GM21529 (cell line): ENCODE results near the gene MOCS3.
"Not testable (repeated sequence)": the region's sequence is repeated elsewhere in the genome, so short reads cannot be mapped to it uniquely, and the experiment has no call there.

Experiments
- ATAC-seq: cut with Tn5 transposase; IDR thresholded peaks from one replicate; pipeline ENCODE4 v1.9.1; 2021; ENCODE audit not compliant: unreplicated experiment

Gene MOCS3

GRCh38 chr20:50932016-50932485, 26.6 kb upstream of the MOCS3 start:
- no peak for ATAC-seq

- no peak for ATAC-seq
Measured at GRCh38 chr20:50932691-50933280, 25.8 kb upstream of the MOCS3 start.

- no peak for ATAC-seq
Measured at GRCh38 chr20:50933589-50933988, 25.0 kb upstream of the MOCS3 start.

GRCh38 chr20:50943069-50943468, 15.5 kb upstream of the MOCS3 start:
- ATAC-seq, result no peak

GRCh38 chr20:50948132-50948785, 10.4 kb upstream of the MOCS3 start:
- no peak for ATAC-seq

- ATAC-seq, result no peak
Measured at GRCh38 chr20:50953196-50953595, 5.4 kb upstream of the MOCS3 start.

GRCh38 chr20:50953821-50954220, 4.8 kb upstream of the MOCS3 start:
- ATAC-seq, result no peak

GRCh38 chr20:50957276-50957675, 1.3 kb upstream of the MOCS3 start:
- ATAC-seq, result no peak

GRCh38 chr20:50957798-50958614, 612 bp upstream of the MOCS3 start, which contains the start of gene DPM1:
TSS of gene DPM1 (minus strand) at chr20:50958532. CDS start at chr20:50958523, 9 bp downstream.
- peak; percentile 80 for ATAC-seq

- no peak for ATAC-seq
Measured at GRCh38 chr20:50959543-50960126, 1.0 kb downstream of the MOCS3 start.

- no peak for ATAC-seq
Measured at GRCh38 chr20:50967586-50967985, 9.0 kb downstream of the MOCS3 start.

- no peak for ATAC-seq
Measured at GRCh38 chr20:50968289-50968688, 9.7 kb downstream of the MOCS3 start.

- no peak for ATAC-seq
Measured at GRCh38 chr20:50969435-50969834, 10.8 kb downstream of the MOCS3 start.

GRCh38 chr20:50969912-50970311, 11.3 kb downstream of the MOCS3 start:
- ATAC-seq, result no peak

GRCh38 chr20:50975701-50976330, 17.2 kb downstream of the MOCS3 start:
- ATAC-seq, result no peak

GRCh38 chr20:50977066-50978021, 18.7 kb downstream of the MOCS3 start:
- no peak for ATAC-seq

GRCh38 chr20:50978533-50978932, 19.9 kb downstream of the MOCS3 start:
- ATAC-seq, result not testable (repeated sequence)

GRCh38 chr20:50980071-50980681, 21.6 kb downstream of the MOCS3 start:
- no peak for ATAC-seq
